GM19324 (cell line): ENCODE results near the gene IL1RN.
"Not testable (repeated sequence)": the region's sequence is repeated elsewhere in the genome, so short reads cannot be mapped to it uniquely, and the experiment has no call there.

Experiments
- ATAC-seq: cut with Tn5 transposase; IDR thresholded peaks from one replicate; pipeline ENCODE4 v1.9.1; 2021; ENCODE audit warnings: mild to moderate bottlenecking, moderate library complexity; ENCODE audit not compliant: unreplicated experiment, low FRiP score

The IL1RN gene, protein sequence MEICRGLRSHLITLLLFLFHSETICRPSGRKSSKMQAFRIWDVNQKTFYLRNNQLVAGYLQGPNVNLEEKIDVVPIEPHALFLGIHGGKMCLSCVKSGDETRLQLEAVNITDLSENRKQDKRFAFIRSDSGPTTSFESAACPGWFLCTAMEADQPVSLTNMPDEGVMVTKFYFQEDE

DNA sequence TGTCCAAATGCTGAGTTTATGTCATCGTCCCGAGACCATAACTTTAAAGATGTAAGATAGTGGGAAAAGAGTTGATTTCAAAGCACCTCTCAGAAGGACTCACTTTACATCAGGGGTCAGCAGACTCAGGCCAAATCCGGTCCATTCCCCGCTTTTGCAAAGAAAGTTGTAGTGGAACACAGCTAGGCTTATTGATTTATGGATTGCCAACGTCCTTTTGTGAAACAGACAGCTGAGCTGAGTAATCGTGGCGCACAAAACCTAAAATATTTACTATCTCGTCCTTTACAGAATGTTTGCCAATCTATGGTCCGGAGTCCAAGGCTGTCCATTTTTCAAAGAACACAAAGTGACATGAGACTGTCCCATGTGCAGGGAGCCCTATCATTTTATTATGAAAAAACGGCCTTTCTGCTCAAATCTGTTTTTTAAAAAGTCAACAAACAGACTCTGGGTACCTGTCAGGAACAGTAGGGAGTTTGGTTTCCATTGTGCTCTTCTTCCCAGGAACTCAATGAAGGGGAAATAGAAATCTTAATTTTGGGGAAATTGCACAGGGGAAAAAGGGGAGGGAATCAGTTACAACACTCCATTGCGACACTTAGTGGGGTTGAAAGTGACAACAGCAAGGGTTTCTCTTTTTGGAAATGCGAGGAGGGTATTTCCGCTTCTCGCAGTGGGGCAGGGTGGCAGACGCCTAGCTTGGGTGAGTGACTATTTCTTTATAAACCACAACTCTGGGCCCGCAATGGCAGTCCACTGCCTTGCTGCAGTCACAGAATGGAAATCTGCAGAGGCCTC is at the start of gene IL1RN:
Gene IL1RN, plus strand, starts transcription at position 754 of the 801 bp plus-strand sequence. Its CDS starts 27 bp downstream, at position 781.
- no peak for ATAC-seq

- no peak for ATAC-seq
These were observed 49.5 kb upstream of the IL1RN start for GRCh38 chr2:113077921-113078320.

- no peak for ATAC-seq
These were observed 49.0 kb upstream of the IL1RN start for GRCh38 chr2:113078350-113078839.

- ATAC-seq = no peak
These were observed 48.3 kb upstream of the IL1RN start for GRCh38 chr2:113079131-113079530.

DNA sequence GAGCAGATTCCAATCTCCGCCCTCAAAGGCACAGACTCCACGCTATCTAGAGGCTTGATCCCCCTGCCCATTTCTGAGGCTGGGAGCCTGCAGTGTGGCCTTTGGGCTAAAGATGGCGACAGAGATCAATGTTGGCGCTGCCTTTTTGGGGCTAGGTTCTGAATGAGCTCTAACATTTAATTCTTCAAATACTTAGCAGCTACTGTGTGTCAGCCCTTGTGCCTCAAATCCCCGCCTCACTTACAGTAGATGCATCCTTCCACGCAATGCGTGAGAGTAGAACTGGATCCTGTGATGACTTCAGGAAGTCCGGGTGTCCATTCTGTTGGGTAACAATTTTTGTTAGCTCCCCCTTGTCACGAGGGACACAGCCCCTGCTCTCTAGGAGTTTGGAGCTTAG is 47.3 kb upstream of the IL1RN start:
- peak; percentile 43 for ATAC-seq

DNA sequence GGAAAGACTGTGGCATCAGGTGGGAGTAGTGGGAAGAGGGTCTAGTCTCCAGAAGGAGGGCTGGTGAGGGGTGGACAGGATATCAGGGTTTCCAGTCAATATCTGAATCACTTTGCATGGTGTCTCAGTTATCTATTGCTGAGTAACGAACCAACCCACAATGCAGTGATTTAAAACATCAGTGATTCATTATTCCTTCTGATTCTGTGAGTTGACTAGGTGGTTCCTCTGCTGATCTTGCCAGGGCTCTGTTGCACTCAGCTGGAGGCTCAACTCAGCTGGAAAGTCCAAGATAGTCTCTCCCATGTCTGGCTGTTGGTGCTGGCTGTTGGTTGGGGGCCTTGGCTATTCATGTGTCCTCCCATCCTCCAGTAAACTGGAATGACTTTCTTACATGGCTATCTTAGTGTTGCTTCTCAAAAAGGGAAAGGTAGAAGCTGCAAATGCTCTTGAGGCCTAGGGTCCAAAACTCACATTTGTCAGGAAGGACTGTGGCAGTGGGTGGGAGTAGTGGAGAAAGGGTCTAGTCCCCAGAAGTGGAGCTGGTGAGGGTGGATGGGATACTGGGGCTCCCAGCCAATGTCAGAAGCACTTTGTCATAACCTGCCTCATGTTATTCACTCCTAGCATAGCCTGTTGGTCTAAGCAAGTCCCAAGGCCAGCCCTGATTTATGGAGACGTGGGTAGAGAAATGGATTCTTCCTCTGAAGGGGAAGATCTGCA is 45.7 kb upstream of the IL1RN start:
- ATAC-seq = no peak

- ATAC-seq = no peak
These were observed 44.1 kb upstream of the IL1RN start for GRCh38 chr2:113083296-113083695.

DNA sequence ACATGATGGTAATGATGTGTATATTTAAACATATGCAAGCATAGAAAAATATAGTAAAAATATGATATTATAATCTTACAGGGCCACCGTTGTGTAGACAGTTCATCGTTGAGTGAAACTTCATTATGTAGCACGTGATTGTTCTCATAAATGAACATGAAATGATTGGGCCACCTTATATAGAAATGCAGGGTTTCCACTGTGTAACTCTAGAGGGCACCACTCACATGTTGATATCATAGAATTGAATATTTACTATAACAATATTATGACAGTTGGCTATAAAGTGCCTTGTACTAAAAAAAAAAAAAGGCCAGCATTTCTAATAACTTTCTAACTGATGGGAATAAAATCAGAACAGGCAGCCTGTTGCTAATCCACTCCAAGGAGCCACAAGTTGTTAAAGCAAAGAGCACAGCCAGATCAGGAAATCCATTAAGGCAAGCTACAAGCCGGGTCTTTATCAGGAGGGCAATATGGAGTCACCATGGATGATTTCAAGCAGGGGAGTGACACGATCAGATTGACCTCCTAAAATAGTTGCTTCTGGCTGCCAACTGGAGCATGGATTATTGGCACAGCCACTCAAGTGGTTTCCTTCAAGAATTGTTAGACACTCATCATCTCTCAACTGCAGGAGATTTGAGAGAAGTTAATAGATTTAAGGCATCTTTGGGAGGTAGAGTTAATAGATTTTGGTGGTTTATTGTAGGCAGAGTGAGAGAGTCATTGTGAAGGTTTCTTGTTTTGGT is 43.0 kb upstream of the IL1RN start:
- ATAC-seq = no peak

- no peak for ATAC-seq
These were observed 41.9 kb upstream of the IL1RN start for GRCh38 chr2:113085542-113085941.

DNA sequence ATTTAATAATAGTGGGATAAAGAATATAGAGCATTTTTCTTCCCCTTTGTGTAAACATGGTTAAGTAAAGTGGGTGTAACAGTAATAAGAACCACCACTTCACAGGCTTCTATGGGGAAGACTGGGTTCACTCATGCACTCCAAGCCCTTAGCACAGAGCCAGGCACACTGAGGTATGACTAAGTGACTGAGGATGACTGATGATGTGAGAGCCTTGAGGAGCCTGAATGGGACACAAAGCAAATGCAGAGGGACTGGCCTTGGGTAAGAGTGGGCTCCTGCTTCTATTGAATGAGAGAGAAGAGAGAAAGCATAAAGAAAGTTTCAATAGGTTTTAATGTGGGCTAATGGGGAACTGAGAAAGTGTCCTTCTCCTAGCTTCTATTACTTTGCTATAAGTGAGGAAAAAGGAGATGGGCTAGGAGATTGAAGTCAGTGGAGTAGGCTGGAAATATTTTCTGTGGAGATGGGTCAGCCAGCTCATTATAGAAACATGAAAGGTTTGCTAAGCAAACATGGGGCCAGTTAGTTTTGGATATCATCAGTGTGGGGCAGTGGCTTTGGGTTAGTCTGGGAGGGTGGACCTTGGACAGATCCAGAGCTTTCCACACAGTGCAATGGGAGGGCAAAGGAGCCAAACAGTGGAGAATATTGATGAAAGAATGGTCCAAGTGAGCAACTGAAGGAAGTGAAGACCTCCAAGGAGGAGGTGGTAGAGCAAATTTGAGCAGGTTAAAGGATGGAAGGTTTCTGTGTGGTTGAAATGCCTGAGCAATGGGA is 39.0 kb upstream of the IL1RN start:
- ATAC-seq = no peak

GRCh38 chr2:113089916-113090315 is 37.5 kb upstream of the IL1RN start:
- ATAC-seq = no peak

GRCh38 chr2:113091231-113091896 is 36.0 kb upstream of the IL1RN start:
- ATAC-seq = no peak

GRCh38 chr2:113092864-113093612 is 34.4 kb upstream of the IL1RN start:
- ATAC-seq = no peak

DNA sequence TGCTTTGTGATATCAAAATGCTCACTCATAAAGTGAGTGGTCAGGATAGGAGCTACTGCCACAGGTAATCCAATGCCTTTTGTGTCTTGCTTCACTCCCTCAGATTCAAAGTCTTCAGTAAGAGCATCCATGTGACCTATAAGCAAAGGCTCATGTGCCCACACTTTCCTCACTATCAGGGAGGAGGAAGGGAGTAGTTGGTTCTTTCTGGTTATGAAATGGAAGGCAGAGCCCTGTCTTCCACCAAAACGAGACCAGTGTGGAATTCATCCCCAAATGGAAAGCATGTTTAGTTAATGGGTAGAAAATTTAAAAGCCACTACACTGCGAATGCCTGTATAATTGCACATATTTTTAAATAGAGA is 33.8 kb upstream of the IL1RN start:
- no peak for ATAC-seq

DNA sequence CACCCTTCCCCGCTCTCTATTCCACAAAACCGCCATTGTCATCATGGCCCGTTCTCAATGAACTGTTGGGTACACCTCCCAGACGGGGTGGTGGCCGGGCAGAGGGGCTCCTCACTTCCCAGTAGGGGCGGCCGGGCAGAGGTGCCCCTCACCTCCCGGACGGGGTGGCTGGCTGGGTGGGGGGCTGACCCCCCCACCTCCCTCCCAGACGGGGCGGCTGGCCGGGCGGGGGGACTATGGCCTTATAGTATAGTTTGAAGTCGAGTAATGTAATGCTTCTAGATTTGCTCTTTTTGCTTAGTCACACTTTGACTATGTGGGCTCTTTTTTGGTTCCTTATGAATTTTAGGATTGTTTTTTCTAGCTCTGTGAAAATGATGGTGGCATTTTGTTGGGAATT is 31.1 kb upstream of the IL1RN start:
- not testable (repeated sequence) for ATAC-seq

DNA sequence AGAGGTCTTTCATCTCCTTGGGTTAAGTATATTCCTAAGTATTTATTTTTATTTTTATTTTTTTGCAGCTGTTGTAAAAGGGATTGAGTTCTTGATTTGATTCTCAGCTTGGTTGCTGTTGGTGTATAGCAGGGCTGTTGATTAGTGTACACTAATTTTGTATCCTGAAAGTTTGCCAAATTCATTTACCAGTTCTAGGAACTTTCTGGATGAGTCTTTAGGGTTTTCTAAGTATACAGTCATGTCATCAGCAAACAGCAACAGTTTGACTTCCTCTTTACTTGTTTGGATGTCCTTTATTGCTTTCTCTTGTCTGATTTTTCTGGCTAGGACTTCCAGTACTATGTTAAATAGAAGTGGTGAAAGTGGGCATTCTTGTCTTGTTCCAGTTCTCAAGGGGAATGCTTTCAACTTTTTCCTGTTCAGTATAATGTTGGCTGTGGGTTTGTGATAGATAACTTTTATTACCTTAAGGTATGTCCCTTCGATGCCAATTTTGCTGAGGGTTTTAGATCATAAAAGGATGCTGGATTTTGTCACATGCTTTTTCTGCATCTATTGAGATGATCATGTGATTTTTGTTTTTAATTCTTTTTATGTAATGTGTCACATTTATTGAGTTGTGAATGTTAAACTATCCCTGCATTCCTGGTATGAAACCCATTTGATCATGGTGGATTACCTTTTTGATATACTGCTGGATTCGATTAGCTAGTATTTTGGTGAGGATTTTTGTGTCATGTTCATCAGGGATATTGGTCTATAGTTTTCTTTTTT is 30.4 kb upstream of the IL1RN start:
- ATAC-seq = not testable (repeated sequence)

- no peak for ATAC-seq
These were observed 29.4 kb upstream of the IL1RN start for GRCh38 chr2:113098041-113098440.

DNA sequence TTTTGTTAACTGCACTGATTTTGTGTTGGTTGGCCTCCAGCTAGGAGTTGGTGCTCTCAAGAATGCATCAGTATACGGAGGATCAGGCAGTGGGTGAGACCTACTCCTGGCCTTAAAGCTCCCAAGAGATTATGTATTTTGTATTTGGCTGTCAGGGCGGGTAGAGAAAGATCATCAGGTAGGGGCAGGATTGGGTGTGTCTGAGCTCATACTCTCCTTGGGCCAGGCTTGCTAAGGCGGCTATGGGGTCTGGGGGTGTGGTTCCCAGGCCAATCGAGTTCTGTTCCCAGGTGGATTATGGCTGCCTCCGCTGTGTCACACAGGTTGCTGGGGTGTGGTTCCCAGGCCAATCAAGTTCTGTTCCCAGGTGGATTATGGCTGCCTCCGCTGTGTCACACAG is 28.9 kb upstream of the IL1RN start:
- ATAC-seq = no peak
